Measurements from ENCODE around the gene SMYD3. TPM values are rescaled to one million over a fixed set of nuclear protein-coding genes. Genes with fewer than 3 reads are reported as not detected.

SMYD3 gene
- total RNA-seq, 3 donors from 2014 or later = 16.8 to 28.8 (median 19.5) TPM

DNA sequence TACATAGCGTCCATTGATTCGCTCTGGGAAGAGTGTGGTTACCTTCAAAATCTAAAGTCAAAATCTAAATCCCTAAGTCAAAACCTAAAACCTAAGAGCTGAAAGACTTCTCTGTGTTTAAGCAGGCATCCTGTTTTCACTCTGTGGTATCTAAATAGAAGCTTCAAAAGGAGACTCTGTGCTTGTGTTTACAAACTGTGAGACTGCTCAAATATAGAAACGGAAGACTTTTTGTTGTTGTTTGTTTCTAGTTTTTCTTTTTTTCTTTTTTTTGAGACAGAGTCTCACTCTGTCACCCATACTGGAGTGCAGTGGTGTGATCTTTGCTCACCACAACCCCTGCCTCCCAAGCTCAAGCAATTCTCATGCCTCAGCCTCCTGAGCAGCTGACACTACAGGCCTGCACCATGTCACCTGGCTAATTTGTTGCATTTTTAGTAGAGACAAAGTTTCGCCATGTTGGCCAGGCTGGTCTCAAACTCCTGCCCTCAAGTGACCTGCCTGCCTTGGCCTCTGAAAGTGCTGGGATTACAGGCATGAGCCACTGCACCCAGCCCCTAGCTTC is 425.9 kb downstream of the SMYD3 start:
- H3K36me3 ChIP-seq = no peaks in the 10 kb centered on the region
- no peaks in the 10 kb centered on the region for H3K4me1 ChIP-seq
- no peak overlapping the region for H3K27ac ChIP-seq
- no peak overlapping the region for H3K4me3 ChIP-seq
- DNase-seq (ENCODE audit: low spot score in 2 of 2) = no peak
- intact Hi-C loops (cut with DNase I; ENCODE audit: low total_unique reads) = no loop called here
- TF ChIP-seq, protein P1, sequence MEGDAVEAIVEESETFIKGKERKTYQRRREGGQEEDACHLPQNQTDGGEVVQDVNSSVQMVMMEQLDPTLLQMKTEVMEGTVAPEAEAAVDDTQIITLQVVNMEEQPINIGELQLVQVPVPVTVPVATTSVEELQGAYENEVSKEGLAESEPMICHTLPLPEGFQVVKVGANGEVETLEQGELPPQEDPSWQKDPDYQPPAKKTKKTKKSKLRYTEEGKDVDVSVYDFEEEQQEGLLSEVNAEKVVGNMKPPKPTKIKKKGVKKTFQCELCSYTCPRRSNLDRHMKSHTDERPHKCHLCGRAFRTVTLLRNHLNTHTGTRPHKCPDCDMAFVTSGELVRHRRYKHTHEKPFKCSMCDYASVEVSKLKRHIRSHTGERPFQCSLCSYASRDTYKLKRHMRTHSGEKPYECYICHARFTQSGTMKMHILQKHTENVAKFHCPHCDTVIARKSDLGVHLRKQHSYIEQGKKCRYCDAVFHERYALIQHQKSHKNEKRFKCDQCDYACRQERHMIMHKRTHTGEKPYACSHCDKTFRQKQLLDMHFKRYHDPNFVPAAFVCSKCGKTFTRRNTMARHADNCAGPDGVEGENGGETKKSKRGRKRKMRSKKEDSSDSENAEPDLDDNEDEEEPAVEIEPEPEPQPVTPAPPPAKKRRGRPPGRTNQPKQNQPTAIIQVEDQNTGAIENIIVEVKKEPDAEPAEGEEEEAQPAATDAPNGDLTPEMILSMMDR (IDR thresholded peaks at IDR 0.05) = no peak
- TF ChIP-seq POLR2A (IDR thresholded peaks at IDR 0.05) (no peak), POLR2AphosphoS5 (IDR thresholded peaks at IDR 0.05) (no peak)
- peaks cover 0 to 5% of the 10 kb centered on the region in 2 donors for H3K9me3 ChIP-seq
- H3K27me3 ChIP-seq = no peaks in the 10 kb centered on the region

DNA sequence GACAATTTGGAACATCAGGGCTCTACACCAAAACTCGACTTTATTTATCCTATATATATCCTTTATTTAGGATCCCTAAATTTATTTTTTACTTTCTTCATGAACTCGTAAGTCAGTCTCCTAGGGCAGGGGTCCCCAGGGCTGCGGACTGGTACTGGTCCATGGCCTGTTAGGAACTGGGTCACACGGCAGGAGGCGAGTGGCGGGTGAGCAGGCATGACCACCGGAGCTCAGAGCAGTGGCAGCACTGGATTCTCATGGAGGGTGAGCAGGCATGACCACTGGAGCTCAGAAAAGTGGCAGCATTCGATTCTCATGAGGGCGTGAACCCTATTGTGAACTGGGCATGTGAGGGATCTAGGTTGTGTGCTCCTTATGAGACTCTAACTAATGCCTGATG is 427.0 kb downstream of the SMYD3 start:
- no peak for DNase-seq (ENCODE audit: low spot score in 2 of 2)
- intact Hi-C loops (cut with DNase I; ENCODE audit: low total_unique reads) = no loop called here
- Histone ChIP-seq H3K27me3 (no peaks in the 10 kb centered on the region), H3K9me3 (peaks cover 0 to 5% of the 10 kb centered on the region in 2 donors), H3K27ac (no peak overlapping the region), H3K36me3 (no peaks in the 10 kb centered on the region), H3K4me3 (no peak overlapping the region), H3K4me1 (no peaks in the 10 kb centered on the region)
- TF ChIP-seq, protein P1 (IDR thresholded peaks at IDR 0.05) = no peak
- TF ChIP-seq POLR2A (IDR thresholded peaks at IDR 0.05) (no peak), POLR2AphosphoS5 (IDR thresholded peaks at IDR 0.05) (no peak)

DNA sequence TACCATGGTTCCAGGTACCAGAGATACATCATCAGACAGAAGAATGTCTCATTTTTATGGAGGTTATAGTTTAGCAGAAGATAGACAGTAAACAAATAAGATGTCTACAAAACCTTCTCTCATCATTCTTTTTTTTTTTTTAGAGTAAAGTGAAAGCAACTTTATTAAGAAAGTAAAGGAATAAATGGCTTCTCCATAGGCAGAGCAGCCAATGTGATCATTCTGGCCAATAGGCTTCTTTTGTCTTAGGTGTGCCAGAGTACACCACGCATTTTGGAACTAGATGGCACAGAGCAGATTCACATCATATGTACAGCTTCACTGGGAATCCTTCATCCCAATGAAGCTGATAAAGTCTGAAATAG is 428.2 kb downstream of the SMYD3 start:
- TF ChIP-seq POLR2A (IDR thresholded peaks at IDR 0.05) (no peak), POLR2AphosphoS5 (IDR thresholded peaks at IDR 0.05) (no peak)
- TF ChIP-seq, protein P1 (IDR thresholded peaks at IDR 0.05) = no peak
- Histone ChIP-seq H3K9me3 (peaks cover 0 to 5% of the 10 kb centered on the region in 2 donors), H3K27me3 (no peaks in the 10 kb centered on the region), H3K4me1 (no peaks in the 10 kb centered on the region), H3K27ac (no peak overlapping the region), H3K4me3 (no peak overlapping the region), H3K36me3 (no peaks in the 10 kb centered on the region)
- intact Hi-C loops (cut with DNase I; ENCODE audit: low total_unique reads) = no loop called here
- no peak for DNase-seq (ENCODE audit: low spot score in 2 of 2)

DNA sequence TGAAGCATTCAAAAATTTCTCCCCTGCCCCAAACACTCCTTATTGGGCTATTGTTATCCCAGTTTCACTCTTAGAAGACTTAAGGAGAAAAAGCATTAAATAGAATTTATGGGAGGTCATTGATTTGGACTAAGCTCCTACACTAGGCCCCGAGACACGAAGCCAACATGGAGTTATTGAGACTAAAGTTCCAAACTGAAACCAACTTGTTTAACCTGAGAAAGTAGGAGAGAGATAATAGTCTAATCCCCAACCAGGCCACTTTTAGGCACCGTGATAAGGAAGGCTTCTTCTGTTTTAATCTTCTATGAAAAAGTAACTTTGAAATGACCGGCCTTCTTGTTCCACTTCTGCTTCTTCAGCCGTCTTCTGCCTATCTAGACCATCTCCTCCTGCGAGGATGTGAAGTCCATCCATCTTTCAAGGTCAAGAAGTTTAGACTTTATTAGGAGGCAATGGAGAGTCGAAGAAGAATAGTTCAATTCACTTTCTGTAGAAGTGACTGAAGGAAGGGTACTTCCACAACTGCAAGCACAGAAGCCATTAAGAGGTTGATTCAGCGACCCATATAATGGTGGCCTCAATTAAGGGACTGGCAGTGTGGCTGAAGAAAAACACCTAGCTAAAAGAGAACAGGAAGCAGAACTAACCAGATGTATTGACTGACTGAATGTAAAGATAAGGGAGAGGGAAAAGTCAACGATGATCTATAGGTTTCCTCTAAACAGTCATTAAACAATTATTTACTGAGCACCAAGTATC is 428.8 kb downstream of the SMYD3 start:
- TF ChIP-seq POLR2AphosphoS5 (IDR thresholded peaks at IDR 0.05) (no peak), POLR2A (IDR thresholded peaks at IDR 0.05) (no peak)
- TF ChIP-seq, protein P1 (IDR thresholded peaks at IDR 0.05) = no peak
- H3K27ac ChIP-seq = no peak overlapping the region
- H3K36me3 ChIP-seq = no peaks in the 10 kb centered on the region
- peaks cover 0 to 5% of the 10 kb centered on the region in 2 donors for H3K9me3 ChIP-seq
- H3K4me3 ChIP-seq = no peak overlapping the region
- H3K27me3 ChIP-seq = no peaks in the 10 kb centered on the region
- no peaks in the 10 kb centered on the region for H3K4me1 ChIP-seq
- DNase-seq (ENCODE audit: low spot score in 2 of 2) = no peak
- intact Hi-C loops (cut with DNase I; ENCODE audit: low total_unique reads) = no loop called here

DNA sequence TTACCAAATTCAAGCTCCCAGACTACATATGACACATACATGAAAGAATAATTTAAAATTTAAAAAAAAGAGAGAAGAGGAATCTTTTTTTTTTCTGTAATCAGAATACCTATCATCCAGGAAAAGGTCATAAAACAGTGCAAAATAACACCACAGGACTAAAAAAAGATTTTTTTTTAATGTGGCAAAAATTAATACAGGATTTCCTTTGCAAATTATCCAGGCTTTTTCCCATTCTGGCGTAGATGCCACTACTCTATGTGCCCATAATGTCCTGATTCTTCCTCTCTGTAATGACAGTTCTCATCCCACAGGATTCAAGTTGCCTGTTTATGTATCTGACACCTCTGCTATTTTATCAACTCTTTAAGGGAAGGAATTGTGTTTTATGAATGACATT is 429.6 kb downstream of the SMYD3 start:
- TF ChIP-seq, protein P1 (IDR thresholded peaks at IDR 0.05) = no peak
- intact Hi-C loops (cut with DNase I; ENCODE audit: low total_unique reads) = no loop called here

More for the DNA sequence above, 429.6 kb downstream of the SMYD3 start:
- Histone ChIP-seq H3K27me3 (no peaks in the 10 kb centered on the region), H3K27ac (no peak overlapping the region), H3K9me3 (peaks cover 0 to 5% of the 10 kb centered on the region in 2 donors), H3K4me1 (no peaks in the 10 kb centered on the region), H3K36me3 (no peaks in the 10 kb centered on the region), H3K4me3 (no peak overlapping the region)
- DNase-seq (ENCODE audit: low spot score in 2 of 2) = no peak
